BLaER1 treated with 17β-estradiol and CSF1 and Interleukin-3, amounts not matched to agents 10 nM and 100 nM (cell line): ENCODE results near the gene FIGNL2.
A peak's percentile ranks its signal among the peaks of the same experiment; 100 is the strongest.

Source experiments
- H3K27ac ChIP-seq, 11 experiments: shearing (Covaris generic); formaldehyde crosslinking; 2 replicates each; pipeline ENCODE4 v1.8.1; 2022
- H3K27me3 ChIP-seq, 11 experiments: shearing (Covaris generic); formaldehyde crosslinking; 2 replicates each; pipeline ENCODE4 v1.8.1; 2022
- H3K36me3 ChIP-seq, 11 experiments: shearing (Covaris generic); formaldehyde crosslinking; 2 replicates each; pipeline ENCODE4 v1.8.1; 2022
- H3K4me1 ChIP-seq, 10 experiments: shearing (Covaris generic); formaldehyde crosslinking; 2 replicates each; pipeline ENCODE4 v1.8.1; 2022
- H3K4me2 ChIP-seq, 11 experiments: shearing (Covaris generic); formaldehyde crosslinking; 2 replicates each; pipeline ENCODE4 v1.8.1; 2022
- H3K4me3 ChIP-seq, 10 experiments: shearing (Covaris generic); formaldehyde crosslinking; 2 replicates each; pipeline ENCODE4 v1.8.1; 2022
- H3K9ac ChIP-seq, 11 experiments: shearing (Covaris generic); formaldehyde crosslinking; 2 replicates each; pipeline ENCODE4 v1.8.1; 2022
- H3K9me3 ChIP-seq, 11 experiments: shearing (Covaris generic); formaldehyde crosslinking; replicated peaks in 1 of 11; 2 replicates each; pipeline ENCODE4 v1.8.1; 2022
- H4K20me1 ChIP-seq, 11 experiments: shearing (Covaris generic); formaldehyde crosslinking; 2 replicates each; pipeline ENCODE4 v1.8.1; 2022
- Cebpa-rat ChIP-seq, 11 experiments: shearing (Covaris generic); IDR thresholded peaks; 2 replicates each; pipeline ENCODE4 v1.8.1; 2022

The FIGNL2 gene

DNA sequence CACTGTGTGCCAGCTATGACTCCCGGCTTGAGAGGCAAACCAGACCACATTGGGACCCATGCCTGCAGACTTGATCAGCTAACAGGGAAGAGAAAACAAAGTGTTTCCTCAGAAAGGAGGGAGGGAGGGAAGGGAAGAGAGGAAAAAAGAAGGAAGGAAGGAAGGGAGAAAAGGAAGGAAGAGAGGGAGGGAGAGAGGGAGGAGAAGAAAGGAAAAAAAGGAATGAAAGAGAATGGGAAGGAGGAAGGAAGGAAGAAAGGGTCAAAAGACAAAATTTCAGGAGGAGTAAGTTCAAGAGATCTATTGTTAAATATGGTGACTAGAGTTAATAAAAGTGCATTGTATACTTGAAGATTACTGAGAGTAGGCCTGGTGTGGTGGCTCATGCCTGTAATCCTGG is 18.9 kb downstream of the FIGNL2 start:
- Histone ChIP-seq H3K9ac (peak overlapping the region in 1 of 11 experiments; percentile 49; a peak in 1 of 22 replicates), H3K9me3 (no peaks in the 10 kb centered on the region), H3K4me1 (peaks cover 68 to 98% (median 89%) of the 10 kb centered on the region in 10 experiments), H3K4me3 (no peak overlapping the region), H3K4me2 (peak overlapping the region in 9 of 11 experiments; percentile 80 to 99 (median 90); a peak in 18 of 22 replicates), H3K36me3 (peaks cover 0 to 4% (median 0%) of the 10 kb centered on the region in 11 experiments; a peak in 2 of 22 replicates), H3K27ac (peak overlapping the region in 7 of 11 experiments; percentile 4 to 94 (median 65); a peak in 13 of 22 replicates), H4K20me1 (no peaks in the 10 kb centered on the region), H3K27me3 (peaks cover 0 to 3% (median 0%) of the 10 kb centered on the region in 11 experiments; a peak in 1 of 22 replicates)
- TF ChIP-seq Cebpa-rat (IDR thresholded peaks at IDR 0.05), result no peak

DNA sequence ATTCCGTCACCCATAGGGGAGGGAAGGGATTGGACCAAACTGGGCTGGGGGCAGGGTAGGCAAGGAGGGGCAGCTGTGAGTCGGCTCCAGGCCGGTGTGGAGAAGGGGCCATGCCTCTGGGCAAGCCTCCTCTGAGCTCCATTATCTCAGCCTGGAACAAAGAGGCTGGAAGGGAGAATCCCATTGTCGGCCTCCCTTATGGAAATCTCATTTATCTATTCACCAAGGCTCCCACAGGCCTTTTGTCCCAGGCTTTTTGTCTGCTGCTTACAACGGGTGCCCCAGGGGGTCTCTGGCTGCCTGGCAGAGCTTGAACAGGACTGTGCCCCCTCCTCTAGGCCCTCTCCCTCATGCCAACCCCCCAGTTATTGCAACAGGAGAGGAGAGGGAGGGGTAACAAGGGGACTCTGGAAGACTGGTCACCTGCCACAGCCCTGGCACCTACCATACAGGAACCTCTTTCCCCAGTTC is 19.5 kb downstream of the FIGNL2 start:
- Histone ChIP-seq H3K27ac (peak overlapping the region in 8 of 11 experiments; percentile 4 to 94 (median 64); a peak in 15 of 22 replicates), H3K9ac (peak overlapping the region in 3 of 11 experiments; percentile 43 to 49 (median 47); a peak in 3 of 22 replicates), H3K36me3 (peaks cover 0 to 4% (median 0%) of the 10 kb centered on the region in 11 experiments; a peak in 3 of 22 replicates), H3K9me3 (no peaks in the 10 kb centered on the region), H3K4me3 (no peak overlapping the region; a peak in 1 of 20 replicates), H3K4me2 (peak overlapping the region; percentile 78 to 99 (median 89)), H3K27me3 (peaks cover 0 to 3% (median 0%) of the 10 kb centered on the region in 11 experiments; a peak in 1 of 22 replicates), H4K20me1 (no peaks in the 10 kb centered on the region), H3K4me1 (peaks cover 68 to 98% (median 89%) of the 10 kb centered on the region in 10 experiments)
- TF ChIP-seq Cebpa-rat (IDR thresholded peaks at IDR 0.05), result no peak

DNA sequence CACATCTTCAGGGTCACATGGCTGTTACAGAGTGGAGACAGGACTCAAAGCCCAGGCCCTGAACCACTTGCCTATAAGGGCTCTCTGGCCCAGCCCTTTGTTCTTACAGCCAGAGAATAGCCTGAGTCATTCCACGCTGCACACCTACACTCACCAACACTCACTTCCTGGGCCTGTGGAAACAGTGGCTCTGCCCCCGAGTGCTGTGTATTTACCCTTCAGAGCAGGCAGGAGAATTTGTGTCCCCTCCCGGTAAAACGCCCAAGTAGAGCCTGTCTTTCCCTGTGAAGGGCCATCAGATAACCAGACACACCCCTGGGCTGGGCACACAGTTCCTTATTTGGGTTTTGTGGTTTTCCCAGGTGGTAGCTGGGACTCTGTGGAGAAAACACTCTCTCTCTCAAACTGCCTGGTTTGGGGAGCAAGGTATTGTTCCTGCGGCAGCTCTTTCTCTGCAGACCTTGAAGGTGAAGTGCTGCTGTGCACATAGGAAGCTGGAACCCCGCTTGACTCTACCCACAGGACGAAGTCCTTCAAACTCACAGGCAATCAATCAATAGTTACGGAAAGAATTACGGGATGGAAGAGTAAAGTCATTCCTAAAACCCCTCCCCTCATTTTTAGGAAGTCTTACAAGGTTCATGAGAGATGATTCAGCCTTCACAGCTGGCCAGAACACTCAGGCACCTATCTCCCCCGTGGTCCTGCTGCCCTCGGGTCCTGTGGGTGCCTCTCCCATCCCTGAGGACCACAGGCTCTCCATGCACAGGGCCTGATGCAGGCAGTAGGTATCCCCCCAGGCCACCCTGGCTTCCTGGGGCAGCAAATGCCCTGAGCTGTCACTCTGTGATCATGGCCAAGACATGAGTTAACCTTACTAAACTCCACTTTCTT is 20.3 kb downstream of the FIGNL2 start:
- peak overlapping the region in 9 of 11 experiments; percentile 45 to 94 (median 64); a peak in 18 of 22 replicates for H3K27ac ChIP-seq
- no peak for TF ChIP-seq Cebpa-rat (IDR thresholded peaks at IDR 0.05)
- peaks cover 0 to 3% (median 0%) of the 10 kb centered on the region in 11 experiments; a peak in 1 of 22 replicates for H3K27me3 ChIP-seq
- peak overlapping the region in 9 of 11 experiments; percentile 22 to 64 (median 47); a peak in 17 of 22 replicates for H3K9ac ChIP-seq
- H3K36me3 ChIP-seq, result peaks cover 0 to 4% (median 0%) of the 10 kb centered on the region in 11 experiments; a peak in 3 of 22 replicates
- H3K4me3 ChIP-seq, result peak overlapping the region in 3 of 10 experiments; percentile 15 to 48 (median 17); a peak in 3 of 20 replicates
- H3K4me2 ChIP-seq, result peak overlapping the region; percentile 78 to 99 (median 89)
- H3K9me3 ChIP-seq, result no peaks in the 10 kb centered on the region
- no peaks in the 10 kb centered on the region for H4K20me1 ChIP-seq
- peaks cover 63 to 98% (median 86%) of the 10 kb centered on the region in 10 experiments for H3K4me1 ChIP-seq

DNA sequence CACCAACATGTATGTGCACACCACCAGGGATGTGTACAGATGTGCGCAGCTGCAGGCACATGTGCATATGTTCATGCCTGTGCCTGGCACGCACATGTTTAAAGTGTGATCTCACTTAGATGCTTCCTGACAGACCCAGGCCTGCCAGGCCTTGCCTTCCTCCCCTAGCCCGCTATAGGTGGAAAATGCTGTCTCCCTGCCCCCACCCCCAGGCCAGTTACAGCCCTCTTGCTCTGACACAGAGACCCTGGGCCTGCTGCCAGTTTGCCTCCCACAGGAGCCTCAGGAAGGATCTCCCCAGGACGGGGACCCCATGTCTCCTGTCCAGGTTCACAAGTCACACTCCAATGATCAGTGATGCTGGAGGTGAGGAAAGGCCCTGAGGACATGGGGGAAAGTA is 21.6 kb downstream of the FIGNL2 start:
- Histone ChIP-seq H3K4me2 (peak overlapping the region; percentile 78 to 99 (median 89)), H3K36me3 (peaks cover 0 to 4% (median 0%) of the 10 kb centered on the region in 11 experiments; a peak in 3 of 22 replicates), H3K9me3 (no peaks in the 10 kb centered on the region), H3K4me3 (no peak overlapping the region), H4K20me1 (peaks cover 0 to 6% (median 0%) of the 10 kb centered on the region in 11 experiments; a peak in 1 of 22 replicates), H3K27ac (peak overlapping the region in 9 of 11 experiments; percentile 19 to 94 (median 64); a peak in 15 of 22 replicates), H3K27me3 (no peaks in the 10 kb centered on the region), H3K4me1 (peaks cover 60 to 98% (median 87%) of the 10 kb centered on the region in 10 experiments), H3K9ac (no peak overlapping the region)
- no peak for TF ChIP-seq Cebpa-rat (IDR thresholded peaks at IDR 0.05)

DNA sequence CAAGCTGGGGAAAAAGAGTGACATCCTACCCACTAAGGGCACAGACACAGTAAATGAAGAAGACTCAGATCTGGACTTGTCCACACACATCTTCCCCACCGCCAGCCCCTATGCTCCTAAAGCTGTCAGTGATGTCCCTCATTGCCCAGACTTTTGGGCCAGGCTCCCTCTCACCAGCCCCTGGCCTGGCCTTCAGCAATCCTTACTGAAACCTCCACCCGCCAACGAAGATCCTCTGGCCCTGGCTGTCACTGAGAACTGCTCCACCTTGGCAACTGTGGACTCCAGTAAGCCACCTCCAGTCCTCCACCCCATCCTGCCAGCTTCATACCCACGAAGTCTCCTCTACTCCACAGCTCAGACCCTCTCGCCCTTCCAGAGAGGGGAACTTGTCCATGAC is 23.3 kb downstream of the FIGNL2 start:
- no peaks in the 10 kb centered on the region for H3K27me3 ChIP-seq
- no peak overlapping the region; a peak in 3 of 22 replicates for H3K27ac ChIP-seq
- no peak overlapping the region for H3K4me2 ChIP-seq
- peaks cover 0 to 4% (median 0%) of the 10 kb centered on the region in 11 experiments; a peak in 3 of 22 replicates for H3K36me3 ChIP-seq
- no peak for TF ChIP-seq Cebpa-rat (IDR thresholded peaks at IDR 0.05)
- H3K4me1 ChIP-seq, result peaks cover 48 to 86% (median 76%) of the 10 kb centered on the region in 10 experiments
- H3K4me3 ChIP-seq, result no peak overlapping the region
- H3K9ac ChIP-seq, result no peak overlapping the region
- H3K9me3 ChIP-seq, result no peaks in the 10 kb centered on the region
- peaks cover 0 to 9% (median 0%) of the 10 kb centered on the region in 11 experiments; a peak in 2 of 22 replicates for H4K20me1 ChIP-seq

DNA sequence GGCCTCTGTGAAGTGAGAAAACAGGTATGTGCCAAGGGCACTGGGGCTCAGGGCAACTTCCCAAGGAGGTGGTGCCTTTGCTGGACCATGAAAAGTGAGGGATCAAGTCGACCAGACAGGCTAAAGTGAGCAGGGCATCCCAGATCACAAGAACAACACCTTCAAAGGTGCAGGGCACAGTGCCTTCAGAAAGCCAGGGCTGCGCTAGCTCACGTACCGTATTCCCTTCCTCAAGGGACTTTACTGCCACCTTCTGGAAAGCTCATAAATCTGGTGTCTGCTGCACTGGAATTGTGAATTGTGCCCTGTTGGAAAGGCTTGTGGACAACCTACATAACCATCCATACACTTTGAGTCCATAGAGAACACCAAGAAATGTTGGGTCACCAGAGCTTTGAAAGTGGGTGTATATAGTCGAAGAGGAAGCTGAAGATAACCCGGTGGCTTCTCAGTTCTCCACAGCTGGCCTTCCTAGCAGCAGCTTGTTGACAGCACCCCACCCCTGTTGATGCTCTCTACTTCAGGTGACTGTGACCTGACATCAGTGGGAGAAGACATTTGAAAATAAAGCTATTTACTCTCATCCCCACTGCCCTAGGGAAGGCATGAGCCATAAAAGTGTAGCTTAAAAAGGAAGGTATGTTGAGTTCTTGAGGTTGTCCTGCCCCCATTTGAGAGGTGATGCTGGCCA is 24.5 kb downstream of the FIGNL2 start:
- Histone ChIP-seq H3K4me1 (peaks cover 53 to 86% (median 72%) of the 10 kb centered on the region in 10 experiments), H3K4me2 (peak overlapping the region in 9 of 11 experiments; percentile 6 to 99 (median 40); a peak in 12 of 22 replicates), H3K4me3 (no peak overlapping the region), H3K27me3 (no peaks in the 10 kb centered on the region), H3K27ac (peak overlapping the region in 3 of 11 experiments; percentile 17 to 46 (median 22); a peak in 3 of 22 replicates), H3K9me3 (no peaks in the 10 kb centered on the region), H3K36me3 (peaks cover 0 to 4% (median 0%) of the 10 kb centered on the region in 11 experiments; a peak in 3 of 22 replicates), H4K20me1 (peaks cover 0 to 10% (median 0%) of the 10 kb centered on the region in 11 experiments; a peak in 2 of 22 replicates), H3K9ac (no peak overlapping the region)
- TF ChIP-seq Cebpa-rat (IDR thresholded peaks at IDR 0.05), result no peak

DNA sequence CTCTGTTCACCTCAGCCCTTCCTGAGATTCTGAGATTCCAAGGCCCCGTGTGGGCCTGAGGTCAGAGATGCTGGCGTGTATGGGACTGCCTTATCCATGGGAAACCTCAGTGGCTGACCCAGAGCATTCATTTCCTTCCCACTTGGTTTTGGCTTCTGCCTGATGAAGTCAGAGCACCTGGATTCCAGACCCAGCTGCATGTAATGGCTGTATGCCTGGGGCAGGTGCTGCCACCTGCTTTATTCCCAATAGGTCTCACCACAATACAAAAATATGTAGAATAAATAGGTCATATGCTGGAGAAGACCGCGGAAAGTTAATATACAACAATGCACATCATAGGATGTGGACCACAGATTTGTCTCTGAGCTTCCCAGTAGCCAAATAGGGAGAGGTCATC is 25.6 kb downstream of the FIGNL2 start:
- Histone ChIP-seq H4K20me1 (peaks cover 0 to 10% (median 0%) of the 10 kb centered on the region in 11 experiments; a peak in 2 of 22 replicates), H3K36me3 (peaks cover 0 to 4% (median 0%) of the 10 kb centered on the region in 11 experiments; a peak in 3 of 22 replicates), H3K4me3 (0 out of 20 replicates have a peak overlapping the region, but pooled peaks of 2 of the 10 experiments have one; percentile 75 to 77), H3K27me3 (no peaks in the 10 kb centered on the region), H3K4me2 (peak overlapping the region; percentile 86 to 99 (median 91); a peak in 21 of 22 replicates), H3K27ac (peak overlapping the region in 4 of 11 experiments; percentile 96 to 99 (median 98); a peak in 2 of 22 replicates), H3K4me1 (peaks cover 42 to 80% (median 63%) of the 10 kb centered on the region in 10 experiments), H3K9me3 (no peaks in the 10 kb centered on the region), H3K9ac (peak overlapping the region in 2 of 11 experiments; percentile 38 to 97; a peak in 1 of 22 replicates)
- TF ChIP-seq Cebpa-rat (IDR thresholded peaks at IDR 0.05), result no peak

DNA sequence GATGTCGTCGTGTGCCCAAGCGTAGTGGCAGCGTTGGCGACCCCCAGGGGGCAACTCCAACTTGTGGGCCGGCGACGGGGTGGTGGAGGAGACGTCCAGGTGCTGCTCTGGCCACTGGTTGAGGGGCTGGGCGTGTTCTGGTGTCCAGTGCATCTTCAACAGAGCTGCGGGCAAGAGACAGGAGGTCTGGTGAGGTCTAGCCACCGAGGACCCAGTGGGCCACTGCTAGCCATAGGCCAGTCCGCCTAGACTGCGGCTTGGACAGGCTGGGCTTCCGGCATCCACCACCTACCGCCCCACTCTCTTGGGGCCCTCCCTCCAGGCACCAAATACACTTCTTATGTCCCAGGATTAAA is 26.3 kb downstream of the FIGNL2 start:
- H3K4me1 ChIP-seq, result peaks cover 35 to 76% (median 57%) of the 10 kb centered on the region in 10 experiments
- no peaks in the 10 kb centered on the region for H3K9me3 ChIP-seq
- TF ChIP-seq Cebpa-rat (IDR thresholded peaks at IDR 0.05), result no peak
- H3K9ac ChIP-seq, result peak overlapping the region; percentile 91 to 99 (median 97); a peak in 21 of 22 replicates
- peaks cover 0 to 4% (median 0%) of the 10 kb centered on the region in 11 experiments; a peak in 3 of 22 replicates for H3K36me3 ChIP-seq
- H3K4me2 ChIP-seq, result peak overlapping the region; percentile 86 to 99 (median 91)
- peaks cover 0 to under 1% (median 0%) of the 10 kb centered on the region in 11 experiments; a peak in 1 of 22 replicates for H3K27me3 ChIP-seq
- H3K4me3 ChIP-seq, result peak overlapping the region; percentile 63 to 91 (median 81)
- peak overlapping the region in 10 of 11 experiments; percentile 92 to 99 (median 98); a peak in 19 of 22 replicates for H3K27ac ChIP-seq
- H4K20me1 ChIP-seq, result peaks cover 0 to 16% (median 0%) of the 10 kb centered on the region in 11 experiments; a peak in 2 of 22 replicates
